ENCODE measurements around the gene DENND1A. TPM values are rescaled to one million over a fixed set of nuclear protein-coding genes. Genes with fewer than 3 reads are reported as not detected.
A peak's percentile ranks its signal among the peaks of the same experiment; 100 is the strongest.
"Not testable (repeated sequence)": the region's sequence is repeated elsewhere in the genome, so short reads cannot be mapped to it uniquely, and the experiment has no call there.

Gene DENND1A
- total and polyA plus RNA-seq, 4 donors, result 7.9 to 22.0 (median 13.9) TPM

DNA sequence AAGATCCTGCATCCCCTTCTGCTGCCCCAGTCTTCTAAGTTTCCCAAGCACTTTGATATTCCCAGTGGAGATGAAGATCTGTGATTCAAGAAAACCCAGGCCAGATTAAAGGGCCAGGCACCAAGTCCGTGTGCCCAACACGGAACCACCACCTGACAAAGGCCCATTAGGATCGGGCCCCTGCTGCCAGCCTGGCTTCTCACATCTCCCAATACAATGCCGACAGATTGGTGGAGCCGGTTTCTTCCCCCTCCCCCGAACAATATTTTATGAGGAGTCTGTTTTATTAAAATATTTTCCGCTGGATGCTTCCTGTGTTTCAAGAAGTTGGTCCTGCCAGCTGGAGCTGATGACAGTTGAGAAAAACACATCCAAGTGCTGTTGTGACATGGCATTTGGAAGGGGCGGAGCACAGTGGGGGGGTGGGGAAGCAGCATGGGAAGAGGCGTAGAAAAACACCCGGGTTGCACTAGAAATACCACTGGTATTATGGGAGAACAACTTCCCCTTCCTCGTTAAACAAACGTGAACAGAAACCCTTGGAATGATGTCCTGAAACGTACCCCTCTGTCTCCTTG lies 528.9 kb downstream of the DENND1A start:
- no peak overlapping the region for H3K4me3 ChIP-seq (ENCODE audit: low read depth in 1 of 3, low read length in 3 of 3)
- WGBS, result 93% methylated on average over 13 of the region's 13 CpGs
- no peak overlapping the region for H3K27ac ChIP-seq (ENCODE audit: low read depth in 1 of 2, low read length in 2 of 2)
- H3K27me3 ChIP-seq (ENCODE audit: control insufficient read depth in 4 of 4, insufficient read depth in 4 of 4, low read length in 3 of 4), result no peaks in the 10 kb centered on the region
- H3K4me1 ChIP-seq (ENCODE audit: control insufficient read depth in 4 of 4, insufficient read depth in 4 of 4, low read length in 3 of 4), result no peaks in the 10 kb centered on the region
- no peak for DNase-seq (ENCODE audit: low spot score)
- peaks cover 0 to 4% (median 1%) of the 10 kb centered on the region in 4 donors for H3K36me3 ChIP-seq (ENCODE audit: control insufficient read depth in 4 of 4, insufficient read depth in 3 of 4, low read depth in 1 of 4, low read length in 3 of 4)
- H3K9ac ChIP-seq (ENCODE audit: low read depth in 1 of 2, low read length in 2 of 2), result no peak overlapping the region
- H3K9me3 ChIP-seq (ENCODE audit: control insufficient read depth in 4 of 4, low read length in 3 of 4), result no peaks in the 10 kb centered on the region
- no peak for TF ChIP-seq EGR1 (IDR thresholded peaks at IDR 0.05; ENCODE audit: low read depth in 2 of 2)
- TF ChIP-seq FOXA2 (IDR thresholded peaks at IDR 0.05), result no peak
- TF ChIP-seq, protein P1, sequence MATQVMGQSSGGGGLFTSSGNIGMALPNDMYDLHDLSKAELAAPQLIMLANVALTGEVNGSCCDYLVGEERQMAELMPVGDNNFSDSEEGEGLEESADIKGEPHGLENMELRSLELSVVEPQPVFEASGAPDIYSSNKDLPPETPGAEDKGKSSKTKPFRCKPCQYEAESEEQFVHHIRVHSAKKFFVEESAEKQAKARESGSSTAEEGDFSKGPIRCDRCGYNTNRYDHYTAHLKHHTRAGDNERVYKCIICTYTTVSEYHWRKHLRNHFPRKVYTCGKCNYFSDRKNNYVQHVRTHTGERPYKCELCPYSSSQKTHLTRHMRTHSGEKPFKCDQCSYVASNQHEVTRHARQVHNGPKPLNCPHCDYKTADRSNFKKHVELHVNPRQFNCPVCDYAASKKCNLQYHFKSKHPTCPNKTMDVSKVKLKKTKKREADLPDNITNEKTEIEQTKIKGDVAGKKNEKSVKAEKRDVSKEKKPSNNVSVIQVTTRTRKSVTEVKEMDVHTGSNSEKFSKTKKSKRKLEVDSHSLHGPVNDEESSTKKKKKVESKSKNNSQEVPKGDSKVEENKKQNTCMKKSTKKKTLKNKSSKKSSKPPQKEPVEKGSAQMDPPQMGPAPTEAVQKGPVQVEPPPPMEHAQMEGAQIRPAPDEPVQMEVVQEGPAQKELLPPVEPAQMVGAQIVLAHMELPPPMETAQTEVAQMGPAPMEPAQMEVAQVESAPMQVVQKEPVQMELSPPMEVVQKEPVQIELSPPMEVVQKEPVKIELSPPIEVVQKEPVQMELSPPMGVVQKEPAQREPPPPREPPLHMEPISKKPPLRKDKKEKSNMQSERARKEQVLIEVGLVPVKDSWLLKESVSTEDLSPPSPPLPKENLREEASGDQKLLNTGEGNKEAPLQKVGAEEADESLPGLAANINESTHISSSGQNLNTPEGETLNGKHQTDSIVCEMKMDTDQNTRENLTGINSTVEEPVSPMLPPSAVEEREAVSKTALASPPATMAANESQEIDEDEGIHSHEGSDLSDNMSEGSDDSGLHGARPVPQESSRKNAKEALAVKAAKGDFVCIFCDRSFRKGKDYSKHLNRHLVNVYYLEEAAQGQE (IDR thresholded peaks at IDR 0.05), result no peak
- TF ChIP-seq TAF1 (conservative IDR thresholded peaks at IDR 0.05), result no peak
- no peak for TF ChIP-seq HNF4A (conservative IDR thresholded peaks at IDR 0.05)
- TF ChIP-seq CTCF (IDR thresholded peaks at IDR 0.05; ENCODE audit: low read depth, low read length, missing input control), result no peak
- TF ChIP-seq FOXA1 (IDR thresholded peaks at IDR 0.05), result no peak
- no peak for TF ChIP-seq GABPA (IDR thresholded peaks at IDR 0.05 in 1 of 2, conservative IDR thresholded peaks at IDR 0.05 in 1 of 2)

DNA sequence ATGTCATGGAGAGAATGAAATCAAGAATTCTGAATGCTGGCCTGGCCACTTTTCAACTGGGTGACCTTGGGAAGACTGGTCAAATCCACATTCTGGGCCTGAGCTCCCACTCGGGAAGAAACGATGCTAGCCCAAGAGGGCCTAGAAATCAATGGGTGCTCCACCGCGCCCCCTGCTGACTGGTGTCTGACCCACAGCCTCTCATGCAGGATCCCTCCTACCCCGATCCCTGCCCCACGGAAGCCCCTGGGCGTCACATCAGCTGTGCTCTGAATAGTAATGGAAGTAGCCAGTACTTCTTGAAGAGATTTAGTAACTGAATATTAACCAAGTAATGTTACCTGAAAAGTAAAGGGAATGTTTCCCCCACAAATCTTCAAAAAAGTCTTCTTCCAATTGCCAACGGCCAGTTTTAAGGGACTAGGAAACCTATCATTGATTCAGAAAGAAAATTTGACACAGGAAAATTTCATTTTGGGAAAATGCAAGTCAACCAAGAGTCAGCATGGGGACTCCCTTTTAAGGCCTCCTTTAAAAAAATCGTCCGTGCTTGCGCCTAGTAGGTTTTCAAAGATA lies 530.0 kb downstream of the DENND1A start:
- no peaks in the 10 kb centered on the region for H3K27me3 ChIP-seq (ENCODE audit: control insufficient read depth in 4 of 4, insufficient read depth in 4 of 4, low read length in 3 of 4)
- 80% methylated on average over 11 of the region's 11 CpGs for WGBS
- no peak overlapping the region for H3K27ac ChIP-seq (ENCODE audit: low read depth in 1 of 2, low read length in 2 of 2)
- peaks cover 0 to 4% (median 1%) of the 10 kb centered on the region in 4 donors for H3K36me3 ChIP-seq (ENCODE audit: control insufficient read depth in 4 of 4, insufficient read depth in 3 of 4, low read depth in 1 of 4, low read length in 3 of 4)
- no peak overlapping the region for H3K9ac ChIP-seq (ENCODE audit: low read depth in 1 of 2, low read length in 2 of 2)
- peak; percentile 66 for DNase-seq (ENCODE audit: low spot score)
- no peak overlapping the region for H3K4me3 ChIP-seq (ENCODE audit: low read depth in 1 of 3, low read length in 3 of 3)
- H3K9me3 ChIP-seq (ENCODE audit: control insufficient read depth in 4 of 4, low read length in 3 of 4), result no peaks in the 10 kb centered on the region
- TF ChIP-seq RAD21 (IDR thresholded peaks at IDR 0.05), result peak in 1 of 2 donors; percentile 48
- TF ChIP-seq JUND (IDR thresholded peaks at IDR 0.05), result no peak
- no peak for TF ChIP-seq GABPA (IDR thresholded peaks at IDR 0.05 in 1 of 2, conservative IDR thresholded peaks at IDR 0.05 in 1 of 2)
- TF ChIP-seq NR2F2 (IDR thresholded peaks at IDR 0.05), result no peak
- TF ChIP-seq HNF4G (IDR thresholded peaks at IDR 0.05), result no peak
- H3K4me1 ChIP-seq (ENCODE audit: control insufficient read depth in 4 of 4, insufficient read depth in 4 of 4, low read length in 3 of 4), result no peaks in the 10 kb centered on the region

GRCh38 chr9:123398938-123399337 lies 531.0 kb downstream of the DENND1A start:
- not testable (repeated sequence) for H3K4me1 ChIP-seq (ENCODE audit: control insufficient read depth in 4 of 4, insufficient read depth in 4 of 4, low read length in 3 of 4); H3K27ac ChIP-seq (ENCODE audit: low read depth in 1 of 2, low read length in 2 of 2); H3K27me3 ChIP-seq (ENCODE audit: control insufficient read depth in 4 of 4, insufficient read depth in 4 of 4, low read length in 3 of 4); H3K36me3 ChIP-seq (ENCODE audit: control insufficient read depth in 4 of 4, insufficient read depth in 3 of 4, low read depth in 1 of 4, low read length in 3 of 4); H3K4me3 ChIP-seq (ENCODE audit: low read depth in 1 of 3, low read length in 3 of 3); DNase-seq (ENCODE audit: low spot score); H3K9me3 ChIP-seq (ENCODE audit: control insufficient read depth in 4 of 4, low read length in 3 of 4); H3K9ac ChIP-seq (ENCODE audit: low read depth in 1 of 2, low read length in 2 of 2)
- WGBS, result 93% methylated on average over 14 of the region's 14 CpGs
